Lung (tissue), 12 donors: Measurements from ENCODE around the gene TULP4. TPM values are rescaled to one million over a fixed set of nuclear protein-coding genes. Genes with fewer than 3 reads are reported as not detected.

Experiments used
- ATAC-seq: fragments of 200-7000 bp; cut with Tn5 transposase; one replicate; pipeline ENCODE4 v1.9.1; 2020; ENCODE audit warnings: moderate number of reproducible peaks; ENCODE audit not compliant: insufficient read depth, low FRiP score
- DNase-seq, 3 donors: peaks; one replicate each; pipeline ENCODE4 v3.0.0-alpha.2; 2013 to 2017
- H3K27ac ChIP-seq, 2 donors: one replicate each; pipeline ENCODE4 v1.5.1; 2013; ENCODE audit warnings: mild to moderate bottlenecking in 2 of 2, moderate library complexity in 2 of 2, control low read depth in 1 of 2, inconsistent platforms in 1 of 2, low read depth in 1 of 2, low read length in 1 of 2
- H3K27me3 ChIP-seq, 3 donors: one replicate each; pipeline ENCODE4 v1.5.1; 2013; ENCODE audit warnings: low read length in 2 of 3; ENCODE audit not compliant: control insufficient read depth in 3 of 3, insufficient read depth in 3 of 3
- H3K36me3 ChIP-seq, 4 donors: one replicate each; pipeline ENCODE4 v1.5.1; 2013; ENCODE audit warnings: low read length in 4 of 4, mild to moderate bottlenecking in 1 of 4, moderate library complexity in 1 of 4; ENCODE audit not compliant: control insufficient read depth in 4 of 4, insufficient read depth in 4 of 4
- H3K4me1 ChIP-seq, 5 donors: one replicate each; pipeline ENCODE4 v1.5.1; 2013; ENCODE audit warnings: low read length in 5 of 5, mild to moderate bottlenecking in 2 of 5, moderate library complexity in 1 of 5; ENCODE audit not compliant: control insufficient read depth in 5 of 5, insufficient read depth in 5 of 5
- H3K4me3 ChIP-seq: one replicate; pipeline ENCODE4 v1.5.1; 2013; ENCODE audit warnings: mild to moderate bottlenecking, control low read depth, moderate library complexity
- H3K9ac ChIP-seq, 2 donors: one replicate each; pipeline ENCODE4 v1.5.1; 2013; ENCODE audit warnings: low read length in 2 of 2, control low read depth in 1 of 2; ENCODE audit not compliant: insufficient read depth in 1 of 2
- H3K9me3 ChIP-seq, 4 donors: one replicate each; pipeline ENCODE4 v1.5.1; 2013; ENCODE audit warnings: low read length in 3 of 4, mild to moderate bottlenecking in 1 of 4, moderate library complexity in 1 of 4; ENCODE audit not compliant: control insufficient read depth in 4 of 4, insufficient read depth in 3 of 4
- CTCF ChIP-seq: IDR thresholded peaks from 2 replicates; pipeline ENCODE4 v1.5.1; 2012; ENCODE audit warnings: mild to moderate bottlenecking; ENCODE audit errors: control extremely low read depth, extremely low read depth
- WGBS, 2 donors: extraction: QIAGEN DNeasy Blood & Tissue Kit; methylation state at CpG; one replicate each; pipeline ENCODE4 v1.1.7; 2013; 5-methylcytosine and 5-hydroxymethylcytosine counted together
- polyA plus RNA-seq, 2 donors: library from polyadenylated mRNA; stranded (reverse); fragments of 200-250 nt; gene quantifications; one replicate each; pipeline ENCODE4 v1.2.1, GENCODE V29; 2013
- total RNA-seq, 2 donors: library from RNA; depleted of rRNA in 1 of 2; stranded (reverse); fragments of >200 nt in 1 of 2; gene quantifications; one replicate each; pipeline ENCODE4 v1.2.1, GENCODE V29; 2014 to 2021
- donor health status: control.
- donor health status: control.
- donor health status: Bipolar disorder and iron deficiency.
- donor health status: healthy.
- donor health status: DM: yes; HTN: yes; CAD: no.

Gene TULP4
- total and polyA plus RNA-seq, 4 donors = 4.5 to 147 (median 39.2) TPM

GRCh38 chr6:158545043-158545966 lies 233.0 kb downstream of the TULP4 start:
- no peak for TF ChIP-seq CTCF
- DNase-seq (no peak), ATAC-seq (no peak)
- Histone ChIP-seq H3K9ac (no peak overlapping the region), H3K4me3 (no peak overlapping the region), H3K36me3 (no peaks in the 10 kb centered on the region), H3K4me1 (no peaks in the 10 kb centered on the region), H3K9me3 (peaks cover 0 to 1% (median 0%) of the 10 kb centered on the region in 4 donors), H3K27ac (no peak overlapping the region), H3K27me3 (no peaks in the 10 kb centered on the region)
- WGBS, 2 donors = 84 to 87% methylated on average over 30 of the region's 30 CpGs

DNA sequence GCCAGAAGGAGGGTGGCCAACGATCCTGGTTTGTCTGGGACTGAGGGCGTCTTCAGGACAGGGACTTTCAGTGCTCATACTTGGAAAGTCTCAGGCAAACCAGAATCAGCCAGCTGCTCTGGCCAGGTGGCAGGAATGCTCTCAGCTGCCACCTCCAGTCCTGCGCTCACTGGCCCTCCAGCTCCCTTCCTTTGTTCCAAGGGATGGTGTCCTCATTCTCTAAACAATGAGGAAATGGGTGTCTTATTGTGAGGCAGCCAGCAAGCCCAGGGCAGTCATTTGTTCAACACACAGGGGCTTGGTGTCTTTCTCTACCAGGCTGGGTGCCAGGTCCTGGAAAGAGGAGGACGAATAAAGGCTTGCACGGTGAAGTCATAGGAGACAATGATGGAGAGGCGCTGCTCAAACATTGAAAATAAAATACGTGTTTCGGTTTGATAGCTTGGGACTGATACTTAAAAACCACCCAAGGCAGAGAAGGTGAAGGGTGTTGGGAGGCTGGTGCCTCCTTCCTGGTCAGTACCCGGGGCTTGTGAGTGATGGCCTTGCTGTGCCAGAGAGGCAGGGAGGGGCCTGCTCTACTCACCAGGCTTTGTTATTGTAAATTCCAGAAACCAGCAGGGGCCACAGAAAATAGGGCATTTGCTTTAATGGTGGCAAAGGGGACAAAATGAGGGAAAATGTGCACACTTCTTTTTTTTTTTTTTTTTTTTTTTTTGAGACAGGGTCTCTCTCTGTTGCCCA lies 236.3 kb downstream of the TULP4 start:
- ATAC-seq (no peak), DNase-seq (no peak)
- TF ChIP-seq CTCF = no peak
- Histone ChIP-seq H3K9ac (no peak overlapping the region), H3K27me3 (no peaks in the 10 kb centered on the region), H3K9me3 (peaks cover 0 to 1% (median 0%) of the 10 kb centered on the region in 4 donors), H3K4me1 (no peaks in the 10 kb centered on the region), H3K27ac (no peak overlapping the region), H3K36me3 (no peaks in the 10 kb centered on the region), H3K4me3 (no peak overlapping the region)
- 74 to 87% methylated on average over 9 of the region's 9 CpGs for WGBS, 2 donors

GRCh38 chr6:158552055-158552795 lies 240.0 kb downstream of the TULP4 start:
- Histone ChIP-seq H3K9ac (no peak overlapping the region), H3K27me3 (no peaks in the 10 kb centered on the region), H3K4me3 (no peak overlapping the region), H3K36me3 (no peaks in the 10 kb centered on the region), H3K27ac (no peak overlapping the region), H3K9me3 (no peaks in the 10 kb centered on the region), H3K4me1 (peaks cover 0 to 9% (median 3%) of the 10 kb centered on the region in 5 donors)
- DNase-seq (no peak), ATAC-seq (no peak)
- WGBS, 2 donors = 72 to 84% methylated on average over 6 of the region's 6 CpGs
- TF ChIP-seq CTCF = no peak
